Ovary (tissue), 3 donors: ENCODE data around the gene MRPS16.

Experiments
- EP300 ChIP-seq: sonication (generic); formaldehyde crosslinking; IDR thresholded peaks from one replicate; pipeline ENCODE4 v1.6.1; 2017; ENCODE audit warnings: antibody characterized with exemption
- POLR2A ChIP-seq: fragments of 450-650 bp; IDR thresholded peaks from one replicate; pipeline ENCODE4 v1.6.1; 2017; ENCODE audit warnings: antibody characterized with exemption, mild to moderate bottlenecking, moderate library complexity
- TF ChIP-seq, protein P1 (sequence below), 3 donors: fragments of 450-650 bp in 2 of 3; fragments of 200-600 bp in 1 of 3; IDR thresholded peaks; one replicate each; pipeline versions ENCODE4 v1.5.1 to v1.8.0; 2016 to 2022; ENCODE audit warnings: antibody characterized with exemption in 3 of 3, mild to moderate bottlenecking in 1 of 3
- donor health status: DM: no; HTN: no; CAD: no.

GRCh38 chr10:73210395-73211105 is 41.9 kb downstream of the MRPS16 start:
- TF ChIP-seq, protein P1, sequence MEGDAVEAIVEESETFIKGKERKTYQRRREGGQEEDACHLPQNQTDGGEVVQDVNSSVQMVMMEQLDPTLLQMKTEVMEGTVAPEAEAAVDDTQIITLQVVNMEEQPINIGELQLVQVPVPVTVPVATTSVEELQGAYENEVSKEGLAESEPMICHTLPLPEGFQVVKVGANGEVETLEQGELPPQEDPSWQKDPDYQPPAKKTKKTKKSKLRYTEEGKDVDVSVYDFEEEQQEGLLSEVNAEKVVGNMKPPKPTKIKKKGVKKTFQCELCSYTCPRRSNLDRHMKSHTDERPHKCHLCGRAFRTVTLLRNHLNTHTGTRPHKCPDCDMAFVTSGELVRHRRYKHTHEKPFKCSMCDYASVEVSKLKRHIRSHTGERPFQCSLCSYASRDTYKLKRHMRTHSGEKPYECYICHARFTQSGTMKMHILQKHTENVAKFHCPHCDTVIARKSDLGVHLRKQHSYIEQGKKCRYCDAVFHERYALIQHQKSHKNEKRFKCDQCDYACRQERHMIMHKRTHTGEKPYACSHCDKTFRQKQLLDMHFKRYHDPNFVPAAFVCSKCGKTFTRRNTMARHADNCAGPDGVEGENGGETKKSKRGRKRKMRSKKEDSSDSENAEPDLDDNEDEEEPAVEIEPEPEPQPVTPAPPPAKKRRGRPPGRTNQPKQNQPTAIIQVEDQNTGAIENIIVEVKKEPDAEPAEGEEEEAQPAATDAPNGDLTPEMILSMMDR (IDR thresholded peaks at IDR 0.05), result no peak
- TF ChIP-seq EP300, result no peak
- no peak for TF ChIP-seq POLR2A
